GM12865 (cell line): Measurements from ENCODE around the gene SLC19A1.

ENCODE experiments used
- DNase-seq: peaks from one replicate; pipeline ENCODE4 v3.0.0; 2010; ENCODE audit warnings: low read depth
- H3K4me3 ChIP-seq: 2 replicates; pipeline ENCODE4 v1.5.1; 2011; ENCODE audit warnings: mild to moderate bottlenecking, low read depth, low read length, control low read depth
- TF ChIP-seq, protein P1 (sequence below): IDR thresholded peaks from 2 replicates; pipeline ENCODE4 v1.5.1; 2011; ENCODE audit warnings: low read length, control low read depth, low read depth, inconsistent platforms; ENCODE audit not compliant: insufficient read depth; ENCODE audit errors: missing control alignments

The SLC19A1 gene

DNA sequence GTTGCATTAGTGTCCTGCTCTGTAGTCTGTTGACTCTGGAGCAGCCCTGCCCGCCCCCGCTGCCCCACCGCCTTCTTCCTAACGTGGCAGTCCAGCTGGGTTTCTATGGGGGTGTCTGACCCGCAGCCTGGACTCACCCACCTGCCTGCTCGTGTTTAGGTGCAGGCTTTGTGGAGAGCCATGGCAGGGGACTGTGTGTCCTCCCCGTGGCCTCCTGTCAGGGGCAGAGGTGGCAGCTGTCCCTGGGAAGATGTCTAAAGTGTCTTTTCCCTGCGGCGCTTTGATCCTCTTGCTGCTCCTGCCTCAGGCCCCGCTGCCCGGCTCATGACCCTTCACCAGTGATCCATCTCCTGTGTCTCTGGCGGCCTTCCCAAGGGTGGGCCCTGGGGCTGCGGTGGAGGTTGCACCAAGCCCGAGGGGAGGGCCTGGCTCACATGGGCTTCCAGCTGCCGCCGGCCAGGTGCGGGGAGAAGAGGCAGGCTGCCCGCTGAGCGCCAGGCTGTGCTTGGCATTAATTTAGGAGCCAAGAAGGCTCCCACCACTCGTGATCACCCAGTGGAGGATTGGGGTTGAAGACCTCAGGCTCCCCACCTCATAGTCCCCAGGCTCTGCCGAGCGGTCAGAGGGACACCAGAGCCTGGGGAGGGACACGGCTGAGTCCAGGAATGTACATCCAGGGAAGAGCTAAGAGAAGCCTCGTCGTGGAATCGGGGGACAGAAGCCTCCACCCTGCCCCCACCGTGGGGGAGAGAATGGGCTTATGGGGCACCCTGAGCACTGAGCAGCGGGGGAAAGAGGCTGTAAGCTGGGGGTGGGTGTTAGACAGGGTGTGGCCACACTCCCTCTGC, 93.2 kb downstream of the SLC19A1 start:
- no peak for DNase-seq
- H3K4me3 ChIP-seq, result no peak overlapping the region
- TF ChIP-seq, protein P1, sequence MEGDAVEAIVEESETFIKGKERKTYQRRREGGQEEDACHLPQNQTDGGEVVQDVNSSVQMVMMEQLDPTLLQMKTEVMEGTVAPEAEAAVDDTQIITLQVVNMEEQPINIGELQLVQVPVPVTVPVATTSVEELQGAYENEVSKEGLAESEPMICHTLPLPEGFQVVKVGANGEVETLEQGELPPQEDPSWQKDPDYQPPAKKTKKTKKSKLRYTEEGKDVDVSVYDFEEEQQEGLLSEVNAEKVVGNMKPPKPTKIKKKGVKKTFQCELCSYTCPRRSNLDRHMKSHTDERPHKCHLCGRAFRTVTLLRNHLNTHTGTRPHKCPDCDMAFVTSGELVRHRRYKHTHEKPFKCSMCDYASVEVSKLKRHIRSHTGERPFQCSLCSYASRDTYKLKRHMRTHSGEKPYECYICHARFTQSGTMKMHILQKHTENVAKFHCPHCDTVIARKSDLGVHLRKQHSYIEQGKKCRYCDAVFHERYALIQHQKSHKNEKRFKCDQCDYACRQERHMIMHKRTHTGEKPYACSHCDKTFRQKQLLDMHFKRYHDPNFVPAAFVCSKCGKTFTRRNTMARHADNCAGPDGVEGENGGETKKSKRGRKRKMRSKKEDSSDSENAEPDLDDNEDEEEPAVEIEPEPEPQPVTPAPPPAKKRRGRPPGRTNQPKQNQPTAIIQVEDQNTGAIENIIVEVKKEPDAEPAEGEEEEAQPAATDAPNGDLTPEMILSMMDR, result no peak

DNA sequence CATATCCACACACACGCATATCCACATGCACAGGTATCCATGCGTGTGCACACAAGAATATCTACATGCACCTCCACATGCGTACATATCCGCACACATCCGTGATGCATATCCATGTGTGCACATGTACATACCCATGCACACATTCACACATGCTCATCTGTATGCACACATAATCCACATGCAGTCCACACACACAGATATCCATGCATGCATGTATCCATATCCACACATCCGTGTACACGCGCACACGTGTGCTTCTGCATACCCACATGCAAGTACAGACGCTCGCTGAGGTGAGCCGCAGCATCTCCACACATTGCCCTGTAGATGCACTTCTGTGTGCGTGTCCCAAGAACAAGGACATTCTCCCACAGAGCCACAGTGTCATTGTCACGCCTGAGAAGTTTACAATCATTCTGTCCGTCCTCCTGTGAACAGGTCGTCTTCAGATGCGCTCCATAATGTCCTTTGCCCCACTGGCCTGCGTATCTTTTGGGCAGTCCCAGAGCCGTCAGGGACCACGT, 93.9 kb downstream of the SLC19A1 start:
- DNase-seq, result no peak
- no peak overlapping the region for H3K4me3 ChIP-seq
- TF ChIP-seq, protein P1, result no peak
